ENCODE measurements around the gene SPACDR.
"Not testable (repeated sequence)": the region's sequence is repeated elsewhere in the genome, so short reads cannot be mapped to it uniquely, and the experiment has no call there.

The SPACDR gene

GRCh38 chr7:100465299-100465698 is 1.2 kb upstream of the SPACDR start:
- DNase-seq = no peak

GRCh38 chr7:100464791-100465190 is 731 bp upstream of the SPACDR start:
- DNase-seq = no peak

GRCh38 chr7:100457033-100457432 is 7.0 kb downstream of the SPACDR start:
- DNase-seq = no peak

DNA sequence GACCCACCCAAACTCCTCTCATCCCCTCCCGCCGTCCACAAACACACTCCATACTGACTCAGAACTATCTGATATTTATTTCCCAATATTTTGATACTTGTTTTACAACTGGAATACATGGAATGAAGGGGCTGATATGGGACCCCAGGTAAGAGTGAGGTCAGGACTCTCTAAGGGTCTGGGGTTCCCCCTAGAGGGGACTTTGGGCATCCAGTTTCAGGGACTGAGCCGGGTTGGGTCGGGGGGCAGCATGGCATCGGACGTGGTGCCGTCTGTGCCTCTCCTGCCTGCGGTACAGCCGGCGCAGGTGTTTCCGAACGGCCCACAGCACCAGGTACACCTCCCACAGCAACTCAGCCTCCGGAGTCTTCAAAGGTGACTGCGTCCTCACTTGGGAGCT is 7.5 kb downstream of the SPACDR start:
- no peak for DNase-seq

DNA sequence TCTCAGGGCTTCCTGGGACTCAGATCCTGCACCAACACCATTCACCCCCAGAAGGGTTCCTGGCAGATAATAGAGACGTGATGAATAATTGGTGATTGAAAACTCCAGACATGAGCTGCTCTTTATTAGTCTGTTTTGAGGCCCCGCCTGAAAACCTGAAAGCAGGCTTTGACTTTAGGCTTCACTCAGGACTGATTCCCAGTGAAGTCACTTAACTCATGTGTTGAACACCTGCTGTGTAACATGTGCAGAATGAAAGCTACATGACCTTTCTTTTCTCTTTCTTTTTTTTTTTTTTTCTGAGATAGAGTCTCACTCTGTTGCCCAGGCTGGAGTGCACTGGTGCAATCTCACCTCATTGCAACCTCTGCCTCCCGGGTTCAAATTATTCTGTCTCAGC is 8.9 kb downstream of the SPACDR start:
- no peak for DNase-seq

DNA sequence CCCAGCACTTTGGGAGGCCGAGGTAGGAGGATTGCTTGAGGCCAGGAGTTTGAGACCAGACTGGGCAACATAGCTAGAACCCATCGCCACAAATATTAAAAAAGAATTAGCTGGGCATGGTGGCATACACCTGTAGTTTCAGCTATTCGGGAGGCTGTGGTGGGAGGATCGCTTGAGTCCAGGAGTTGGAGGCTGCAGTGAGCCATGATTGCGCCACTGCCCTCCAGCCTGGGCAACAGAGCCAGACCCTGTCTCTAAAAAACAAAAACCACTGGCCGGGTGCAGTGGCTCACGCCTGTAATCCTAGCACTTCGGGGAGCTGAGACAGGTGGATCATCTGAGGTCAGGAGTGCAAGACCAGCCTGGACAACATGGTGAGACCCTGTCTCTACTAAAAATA is 10.2 kb downstream of the SPACDR start:
- not testable (repeated sequence) for DNase-seq

DNA sequence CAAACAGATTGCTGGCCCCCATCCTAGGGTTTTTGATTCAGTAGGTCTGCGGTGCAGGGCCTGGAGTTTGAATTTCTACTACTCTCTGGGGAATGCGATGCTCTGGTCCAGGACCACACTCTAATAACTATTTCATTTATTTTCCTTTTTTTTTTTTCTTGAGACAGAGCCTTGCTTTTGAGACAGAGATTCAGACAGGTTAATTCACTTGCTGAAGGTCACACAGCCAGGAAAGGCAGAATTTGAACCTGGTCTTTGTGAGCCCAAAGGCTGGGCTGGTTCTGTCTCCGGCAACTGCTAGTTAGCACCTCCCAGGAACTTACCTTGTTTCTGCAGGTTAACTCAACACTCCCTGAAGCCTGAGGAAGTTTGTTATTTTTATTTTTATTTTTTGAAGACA is 11.5 kb downstream of the SPACDR start:
- DNase-seq = no peak

- no peak for DNase-seq
These were observed 14.8 kb downstream of the SPACDR start for GRCh38 chr7:100449190-100449795.

GRCh38 chr7:100447363-100447762 is 16.7 kb downstream of the SPACDR start:
- DNase-seq = not testable (repeated sequence)

GRCh38 chr7:100446040-100446439 is 18.0 kb downstream of the SPACDR start:
- no peak for DNase-seq

DNA sequence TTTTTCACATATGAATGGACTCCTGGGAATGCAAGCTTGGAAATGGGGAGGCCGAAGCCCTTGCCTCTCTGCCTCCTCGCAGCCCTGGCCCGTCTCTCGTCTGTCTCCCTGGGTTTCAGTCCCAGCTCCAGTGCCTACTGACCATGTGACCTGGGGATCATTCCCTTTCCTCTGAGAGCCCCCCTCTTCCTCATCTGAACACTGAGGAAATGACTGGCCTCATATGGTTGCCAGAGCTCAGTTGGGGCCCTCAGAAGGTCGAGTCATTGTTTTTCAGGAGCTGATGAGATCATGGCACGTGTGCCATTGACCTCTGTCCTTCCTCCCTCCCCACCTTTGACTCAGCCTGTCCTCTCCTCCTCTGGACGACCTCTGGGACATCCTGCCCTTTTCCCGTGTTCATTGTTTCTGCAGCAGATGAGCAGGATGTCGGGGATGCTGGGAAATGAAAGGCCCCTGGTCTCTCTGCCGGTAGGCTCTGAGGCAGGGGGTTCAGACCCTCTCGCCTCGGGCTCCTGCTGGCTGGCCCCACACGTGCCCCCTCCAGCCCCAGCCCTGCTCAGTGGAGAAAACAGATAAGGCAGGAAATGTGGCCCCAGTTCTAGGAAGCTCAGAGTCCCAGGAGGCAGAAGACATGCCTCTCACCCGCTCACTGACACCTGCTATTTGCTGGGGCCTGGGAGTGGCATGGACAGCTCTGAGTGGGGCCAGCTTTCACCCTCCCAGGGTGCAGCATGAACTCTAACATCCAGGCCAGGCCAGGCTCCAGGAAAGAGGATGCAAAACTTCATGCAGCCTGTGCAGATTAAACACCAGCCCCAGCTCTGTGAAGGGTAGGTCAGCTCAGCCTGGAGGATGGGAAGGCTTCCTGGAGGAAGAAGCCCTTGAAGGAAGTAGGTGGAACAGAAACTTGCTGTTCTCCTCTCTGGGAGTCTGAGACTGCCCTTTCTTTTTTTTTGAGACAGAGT is 19.5 kb downstream of the SPACDR start:
- DNase-seq = no peak

DNA sequence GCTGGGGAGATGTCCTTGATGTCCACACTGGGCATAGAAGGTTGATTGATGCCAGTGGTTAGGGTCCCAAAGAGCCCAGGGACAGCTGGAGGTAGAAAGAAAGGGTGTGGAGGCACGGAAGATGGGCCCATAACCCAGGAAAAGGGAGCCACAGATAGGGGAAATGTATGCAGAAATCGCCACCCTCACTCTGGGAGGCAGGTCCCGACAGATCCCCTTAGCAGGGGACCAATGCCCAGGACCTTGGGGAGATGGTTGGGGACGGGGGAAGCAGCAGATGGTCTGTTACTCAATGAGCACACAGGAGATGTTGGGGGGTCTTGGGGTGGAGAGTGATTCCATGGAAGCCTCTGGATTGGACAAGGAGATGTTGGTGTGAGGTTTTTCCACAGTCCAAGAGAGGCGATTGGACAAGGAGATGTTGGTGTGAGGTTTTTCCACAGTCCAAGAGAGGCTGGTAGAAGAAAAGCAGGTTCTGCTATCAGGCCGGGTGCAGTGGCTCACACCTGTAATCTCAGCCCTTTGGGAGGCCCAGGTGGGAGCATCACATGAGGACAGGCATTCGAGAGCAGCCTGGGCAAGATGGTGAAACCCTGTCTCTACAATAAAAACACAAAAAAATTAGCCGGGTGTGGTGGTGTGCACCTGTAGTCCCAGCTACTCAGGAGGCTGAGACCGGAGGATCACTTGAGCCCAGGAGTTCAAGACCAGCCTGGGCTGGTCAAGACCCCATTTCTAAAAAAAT is 20.8 kb downstream of the SPACDR start:
- no peak for DNase-seq

- DNase-seq = no peak
These were observed 22.2 kb downstream of the SPACDR start for GRCh38 chr7:100441641-100442535.

GRCh38 chr7:100439244-100439643 is 24.8 kb downstream of the SPACDR start:
- not testable (repeated sequence) for DNase-seq

DNA sequence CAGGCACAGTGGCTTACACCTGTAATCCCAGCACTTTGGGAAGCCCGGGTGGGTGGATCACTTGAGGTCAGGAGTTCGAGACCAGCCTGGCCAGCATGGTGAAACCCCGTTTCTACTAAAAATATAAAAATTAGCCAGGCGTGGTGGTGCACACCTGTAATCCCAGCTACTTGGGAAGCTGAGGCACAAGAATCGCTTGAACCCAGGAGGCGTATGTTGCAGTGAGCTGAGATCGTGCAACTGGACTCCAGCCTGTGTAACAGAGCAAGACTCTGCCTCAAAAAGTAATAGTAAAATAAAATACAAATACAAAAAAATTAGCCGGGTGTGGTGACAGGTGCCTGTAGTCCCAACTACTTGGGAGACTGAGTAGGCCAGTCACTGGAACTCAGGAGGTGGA is 25.3 kb downstream of the SPACDR start:
- not testable (repeated sequence) for DNase-seq

DNA sequence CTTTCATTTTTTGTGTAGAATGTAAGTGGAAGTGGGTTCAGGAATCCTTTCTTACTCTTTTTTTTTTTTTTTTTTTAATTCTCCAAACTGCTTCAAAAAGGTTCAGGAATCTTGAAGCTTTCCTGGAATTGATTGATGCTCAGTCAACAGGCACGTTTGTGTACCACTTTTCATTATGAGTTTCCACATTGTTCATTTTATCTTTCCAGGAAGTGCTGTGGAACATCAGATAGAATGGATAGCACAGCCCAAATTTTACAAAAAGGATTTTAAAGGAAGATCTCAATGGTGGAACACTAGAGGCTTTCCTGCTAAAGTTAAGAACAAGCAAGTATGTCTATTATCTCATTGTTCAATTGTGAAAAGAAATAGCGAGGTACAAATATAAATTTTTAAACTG is 25.9 kb downstream of the SPACDR start:
- no peak for DNase-seq

DNA sequence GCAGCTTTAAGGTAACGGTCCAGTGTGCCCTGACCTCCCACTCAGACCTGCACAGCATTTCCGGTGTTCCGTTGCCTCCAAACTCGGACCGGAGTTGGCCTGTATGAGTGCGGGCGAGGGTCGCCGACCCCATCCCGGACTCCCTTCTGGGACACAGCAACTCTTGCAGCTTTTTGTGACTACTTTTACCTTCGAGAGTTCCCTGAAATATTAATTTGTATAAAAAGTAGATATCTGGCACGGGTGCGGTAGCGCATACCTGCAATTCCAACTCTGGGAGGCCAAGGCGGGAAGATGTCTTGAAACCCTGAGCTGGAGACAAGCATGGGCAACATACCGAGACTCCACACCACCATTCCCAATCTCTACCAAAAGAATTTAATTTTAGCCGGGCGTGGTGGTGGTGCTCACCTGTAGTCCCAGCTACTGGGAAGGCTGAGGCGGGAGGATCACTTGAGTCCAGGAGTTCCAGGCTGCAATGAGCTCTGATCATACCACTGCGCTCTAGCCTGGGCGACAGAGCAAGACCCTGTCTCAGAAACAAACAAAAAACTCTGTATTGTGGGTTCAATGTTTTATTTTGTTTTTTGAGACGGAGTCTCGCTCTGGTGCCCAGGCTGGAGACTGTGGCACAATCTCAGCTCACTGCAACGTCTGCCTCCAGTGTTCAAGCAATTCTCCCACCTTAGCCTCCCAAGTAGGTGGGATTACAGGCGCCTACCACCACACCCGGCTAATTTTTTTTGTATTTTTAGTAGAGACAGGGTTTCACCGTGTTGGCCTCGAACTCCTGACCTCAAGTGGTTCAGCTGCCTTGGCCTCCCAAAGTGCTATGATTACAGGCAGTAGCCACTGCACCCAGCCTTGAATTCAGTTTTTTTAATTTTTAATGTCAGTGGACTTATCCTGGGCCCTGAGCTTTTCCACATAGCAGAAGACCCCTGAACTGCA is 26.6 kb downstream of the SPACDR start:
- DNase-seq = no peak

- peak; percentile 25 for DNase-seq
These were observed 28.4 kb downstream of the SPACDR start for GRCh38 chr7:100435401-100436304.

GRCh38 chr7:100434297-100435144 is 29.5 kb downstream of the SPACDR start:
- no peak for DNase-seq

Measured in DMS 273 treated with DMSO at 0.1 percent for 48 hours (cell line).